GM21367 (cell line): ENCODE data around the gene MFRP.

ENCODE experiments used
- ATAC-seq: cut with Tn5 transposase; IDR thresholded peaks from one replicate; pipeline ENCODE4 v1.9.1; 2021; ENCODE audit not compliant: unreplicated experiment

The MFRP gene

GRCh38 chr11:119298726-119299125, 47.8 kb downstream of the MFRP start:
- ATAC-seq: no peak

GRCh38 chr11:119297938-119298337, 48.6 kb downstream of the MFRP start:
- ATAC-seq: no peak

GRCh38 chr11:119295178-119295577, 51.3 kb downstream of the MFRP start:
- no peak for ATAC-seq

- no peak for ATAC-seq
Observed at GRCh38 chr11:119293461-119293860, 53.0 kb downstream of the MFRP start.

- no peak for ATAC-seq
Observed at GRCh38 chr11:119290894-119291497, 55.5 kb downstream of the MFRP start.
